ENCODE results near the gene LONP2.

LONP2 gene

GRCh38 chr16:48354877-48355855 is 111.1 kb downstream of the LONP2 start:
- H3K27ac ChIP-seq (ENCODE audit: low read length) = no peak overlapping the region
- H3K27me3 ChIP-seq (ENCODE audit: low read depth, low read length) = no peaks in the 10 kb centered on the region

GRCh38 chr16:48356633-48357376 is 112.7 kb downstream of the LONP2 start:
- no peaks in the 10 kb centered on the region for H3K4me1 ChIP-seq (ENCODE audit: low read length)
- no peak for TF ChIP-seq CTCF (IDR thresholded peaks at IDR 0.05; ENCODE audit: low read depth, low read length)
- TF ChIP-seq EZH2phosphoT487 (IDR thresholded peaks at IDR 0.05; ENCODE audit: low read depth) = no peak
- no peaks in the 10 kb centered on the region for H3K9me3 ChIP-seq (ENCODE audit: insufficient read depth, low read length)
- H3K4me2 ChIP-seq (ENCODE audit: low read length) = no peak overlapping the region
- H3K4me3 ChIP-seq (ENCODE audit: low read length) = no peak overlapping the region
- H2AFZ ChIP-seq (ENCODE audit: low read depth, low read length) = no peak overlapping the region
- H3K27ac ChIP-seq (ENCODE audit: low read length) = no peak overlapping the region
- H3K36me3 ChIP-seq (replicated peaks; ENCODE audit: low read depth, low read length) = peaks cover 13% of the 10 kb centered on the region
- H3K9ac ChIP-seq (ENCODE audit: low read length) = no peak overlapping the region
- H4K20me1 ChIP-seq (ENCODE audit: insufficient read depth, low read length) = peaks cover 9% of the 10 kb centered on the region
- H3K27me3 ChIP-seq (ENCODE audit: low read depth, low read length) = no peaks in the 10 kb centered on the region
- H3K79me2 ChIP-seq (ENCODE audit: low read length) = peaks cover 49% of the 10 kb centered on the region

More at GRCh38 chr16:48354877-48355855, 111.1 kb downstream of the LONP2 start:
- Histone ChIP-seq H3K4me2 (ENCODE audit: low read length) (no peak overlapping the region), H3K79me2 (ENCODE audit: low read length) (peaks cover 33% of the 10 kb centered on the region), H4K20me1 (ENCODE audit: insufficient read depth, low read length) (no peaks in the 10 kb centered on the region; the same call in 1 of the 2 replicates), H2AFZ (ENCODE audit: low read depth, low read length) (no peak overlapping the region), H3K9me3 (ENCODE audit: insufficient read depth, low read length) (no peaks in the 10 kb centered on the region), H3K36me3 (replicated peaks; ENCODE audit: low read depth, low read length) (peaks cover 20% of the 10 kb centered on the region), H3K4me3 (ENCODE audit: low read length) (no peak overlapping the region), H3K4me1 (ENCODE audit: low read length) (no peaks in the 10 kb centered on the region), H3K9ac (ENCODE audit: low read length) (no peak overlapping the region)
- TF ChIP-seq EZH2phosphoT487 (IDR thresholded peaks at IDR 0.05; ENCODE audit: low read depth) (no peak), CTCF (IDR thresholded peaks at IDR 0.05; ENCODE audit: low read depth, low read length) (no peak)

- no peaks in the 10 kb centered on the region for H3K27me3 ChIP-seq (ENCODE audit: low read depth, low read length)
- peaks cover 14% of the 10 kb centered on the region for H3K36me3 ChIP-seq (replicated peaks; ENCODE audit: low read depth, low read length)
- H3K4me3 ChIP-seq (ENCODE audit: low read length) = no peak overlapping the region
- H3K27ac ChIP-seq (ENCODE audit: low read length) = no peak overlapping the region
- no peaks in the 10 kb centered on the region for H3K9me3 ChIP-seq (ENCODE audit: insufficient read depth, low read length)
- no peak overlapping the region for H3K4me2 ChIP-seq (ENCODE audit: low read length)
- peaks cover 22% of the 10 kb centered on the region for H4K20me1 ChIP-seq (ENCODE audit: insufficient read depth, low read length)
- no peak overlapping the region for H2AFZ ChIP-seq (ENCODE audit: low read depth, low read length)
- H3K4me1 ChIP-seq (ENCODE audit: low read length) = no peaks in the 10 kb centered on the region
- H3K79me2 ChIP-seq (ENCODE audit: low read length) = peaks cover 65% of the 10 kb centered on the region
- TF ChIP-seq EZH2phosphoT487 (IDR thresholded peaks at IDR 0.05; ENCODE audit: low read depth) = no peak
- TF ChIP-seq CTCF (IDR thresholded peaks at IDR 0.05; ENCODE audit: low read depth, low read length) = no peak
- H3K9ac ChIP-seq (ENCODE audit: low read length) = no peak overlapping the region
Measured at GRCh38 chr16:48358419-48358818, 114.3 kb downstream of the LONP2 start.

GRCh38 chr16:48359983-48360382 is 115.9 kb downstream of the LONP2 start:
- no peak overlapping the region for H3K4me2 ChIP-seq (ENCODE audit: low read length)

More at GRCh38 chr16:48359983-48360382, 115.9 kb downstream of the LONP2 start:
- no peak overlapping the region for H2AFZ ChIP-seq (ENCODE audit: low read depth, low read length)
- H3K27ac ChIP-seq (ENCODE audit: low read length) = no peak overlapping the region
- peaks cover 11% of the 10 kb centered on the region for H3K36me3 ChIP-seq (replicated peaks; ENCODE audit: low read depth, low read length)
- no peaks in the 10 kb centered on the region for H3K4me1 ChIP-seq (ENCODE audit: low read length)
- no peak overlapping the region for H3K9ac ChIP-seq (ENCODE audit: low read length)
- peaks cover 79% of the 10 kb centered on the region for H3K79me2 ChIP-seq (ENCODE audit: low read length)
- H3K27me3 ChIP-seq (ENCODE audit: low read depth, low read length) = no peaks in the 10 kb centered on the region
- peaks cover 35% of the 10 kb centered on the region for H4K20me1 ChIP-seq (ENCODE audit: insufficient read depth, low read length)
- H3K9me3 ChIP-seq (ENCODE audit: insufficient read depth, low read length) = no peaks in the 10 kb centered on the region
- no peak overlapping the region for H3K4me3 ChIP-seq (ENCODE audit: low read length)
- no peak for TF ChIP-seq EZH2phosphoT487 (IDR thresholded peaks at IDR 0.05; ENCODE audit: low read depth)

All from OCI-LY3 (cell line).